ENCODE measurements around the gene PIANP. TPM values are rescaled to one million over a fixed set of nuclear protein-coding genes. Genes with fewer than 3 reads are reported as not detected.

PIANP gene
- total and polyA plus RNA-seq, 2 donors (not counting 1 experiment from before 2014, with no cell fraction given): 0.24 to 0.54 TPM

GRCh38 chr12:6699259-6699988 is 1.2 kb downstream of the PIANP start:
- Histone ChIP-seq H3K27me3 (replicated peaks in 1 of 4; ENCODE audit: control extremely low read depth in 1 of 4, control insufficient read depth in 3 of 4, insufficient read depth in 4 of 4, low read length in 3 of 4) (peaks cover 4 to 33% (median 26%) of the 10 kb centered on the region in 4 experiments), H3K4me3 (ENCODE audit: control extremely low read depth in 1 of 5, extremely low read depth in 1 of 5, insufficient read depth in 1 of 5, low read depth in 2 of 5, low read length in 4 of 5) (peak overlapping the region in 4 of 5 experiments; percentile 32 to 65 (median 57))
- TF ChIP-seq CTCF (IDR thresholded peaks at IDR 0.05) (no peak), EZH2 (IDR thresholded peaks at IDR 0.05; ENCODE audit: borderline replicate concordance, insufficient read depth, low read depth, low read length, poor library complexity, severe bottlenecking) (no peak)

More at GRCh38 chr12:6699259-6699988, 1.2 kb downstream of the PIANP start:
- Mint-ChIP-seq H3K27me3 (peaks cover 25% of the 10 kb centered on the region), H3K27ac (peak overlapping the region; percentile 1), H3K9me3 (ENCODE audit: insufficient read depth) (no peaks in the 10 kb centered on the region), H3K4me3 (peak overlapping the region; percentile 58), H3K4me1 (peaks cover 58% of the 10 kb centered on the region)
- Histone ChIP-seq H3K4me1 (ENCODE audit: control insufficient read depth in 2 of 2, insufficient read depth in 2 of 2, low read length in 2 of 2) (peaks cover 51 to 55% of the 10 kb centered on the region in 2 donors), H3K27ac (ENCODE audit: low read length in 2 of 2) (no peak overlapping the region), H3K36me3 (replicated peaks in 1 of 2; ENCODE audit: control extremely low read depth in 1 of 2, control insufficient read depth in 1 of 2, extremely low read depth in 1 of 2, insufficient read depth in 2 of 2, low read length in 1 of 2) (no peaks in the 10 kb centered on the region), H3K9me3 (ENCODE audit: control extremely low read depth in 1 of 3, control insufficient read depth in 2 of 3, insufficient read depth in 1 of 3, low read length in 2 of 3) (peaks cover 0 to 3% (median 0%) of the 10 kb centered on the region in 3 donors), H3K9ac (ENCODE audit: low read length) (peak overlapping the region; percentile 63), H2AFZ (ENCODE audit: insufficient read depth, low read depth, low read length, poor library complexity, severe bottlenecking) (peak overlapping the region; percentile 82), H3K4me2 (replicated peaks; ENCODE audit: low read depth, low read length, poor library complexity, severe bottlenecking) (peak overlapping the region; percentile 99), H3K79me2 (ENCODE audit: control insufficient read depth, insufficient read depth, low read length) (no peaks in the 10 kb centered on the region), H4K20me1 (ENCODE audit: control insufficient read depth, insufficient read depth, low read length, poor library complexity, severe bottlenecking) (no peaks in the 10 kb centered on the region)
- ChIA-PET CTCF (interaction anchor here (0.6 to 2.5 kb wide), 8 partner anchors 10 to 412 kb away, joined by 3 to 7 read pairs (median 4); partner anchors contain the start of gene ZNF384), POLR2A (interaction anchor here (0.8 to 1.0 kb wide), 2 partner anchors 24 to 54 kb away, joined by 3 to 5 read pairs; partner anchors contain the start of genes COPS7A and MLF2)
- intact Hi-C loops (cut with micrococcal nuclease): no loop called here
- DNase-seq (no peak), ATAC-seq (ENCODE audit: low read depth) (no peak)
- 40% methylated on average over 14 of the region's 16 CpGs for WGBS (ENCODE audit: insufficient coverage)

All from B cell (primary cell).